Esophagus squamous epithelium (tissue), 4 donors: Measurements from ENCODE around the gene DRG2.

ENCODE experiments used
- CTCF ChIP-seq, 6 experiments: fragments of 450-650 bp in 4 of 6; fragments of 200-600 bp in 2 of 6; sonication (generic) in 2 of 6; IDR thresholded peaks; one replicate each; pipeline ENCODE4 v1.5.1; 2016 to 2019; ENCODE audit warnings: antibody characterized with exemption in 6 of 6, mild to moderate bottlenecking in 4 of 6, moderate library complexity in 4 of 6
- POLR2A ChIP-seq, 4 donors: fragments of 450-650 bp; IDR thresholded peaks; one replicate each; pipeline ENCODE4 v1.6.1; 2017; ENCODE audit warnings: antibody characterized with exemption in 4 of 4, mild to moderate bottlenecking in 4 of 4, moderate library complexity in 3 of 4

- TF ChIP-seq CTCF (IDR thresholded peaks at IDR 0.05), result no peak
- no peak for TF ChIP-seq POLR2A (IDR thresholded peaks at IDR 0.05)
These were observed 32.8 kb downstream of the DRG2 start for GRCh38 chr17:18120461-18121017.
